Thyroid gland (tissue), 4 donors: Measurements from ENCODE around the gene RAD23B. TPM values are rescaled to one million over a fixed set of nuclear protein-coding genes. Genes with fewer than 3 reads are reported as not detected.
A peak's percentile ranks its signal among the peaks of the same experiment; 100 is the strongest.

Experiments
- DNase-seq, 2 donors: peaks; one replicate each; pipeline ENCODE4 v3.0.0-alpha.2; 2019
- H3K27ac ChIP-seq, 3 donors: fragments of 200-600 bp; sonication (generic); 1 replicate in 2 of 3; 2 replicates in 1 of 3; pipeline ENCODE4 v1.5.1; 2016 to 2019; ENCODE audit warnings: mild to moderate bottlenecking in 1 of 3, moderate library complexity in 1 of 3
- H3K27me3 ChIP-seq: fragments of 200-600 bp; sonication (generic); one replicate; pipeline ENCODE4 v1.5.1; 2019
- H3K36me3 ChIP-seq, 2 donors: fragments of 200-600 bp; sonication (generic); one replicate each; pipeline ENCODE4 v1.5.1; 2016 to 2019
- H3K4me1 ChIP-seq, 2 donors: fragments of 200-600 bp; sonication (generic); one replicate each; pipeline ENCODE4 v1.5.1; 2017 to 2019
- H3K4me3 ChIP-seq, 3 donors: fragments of 200-600 bp; sonication (generic); replicated peaks in 1 of 3; 1 replicate in 2 of 3; 2 replicates in 1 of 3; pipeline ENCODE4 v1.5.1; 2016; ENCODE audit warnings: mild to moderate bottlenecking in 1 of 3
- H3K9me3 ChIP-seq: fragments of 200-600 bp; sonication (generic); one replicate; pipeline ENCODE4 v1.5.1; 2017
- CTCF ChIP-seq, 6 experiments: fragments of 200-600 bp in 3 of 6; fragments of 450-650 bp in 3 of 6; sonication (generic) in 3 of 6; IDR thresholded peaks; one replicate each; pipeline ENCODE4 v1.5.1; 2016 to 2019; ENCODE audit warnings: antibody characterized with exemption in 6 of 6, mild to moderate bottlenecking in 2 of 6, inconsistent platforms in 1 of 6, moderate library complexity in 1 of 6
- POLR2A ChIP-seq, 2 donors: fragments of 450-650 bp; IDR thresholded peaks; one replicate each; pipeline ENCODE4 v1.6.1; 2017; ENCODE audit warnings: antibody characterized with exemption in 2 of 2, mild to moderate bottlenecking in 2 of 2, moderate library complexity in 1 of 2
- WGBS, 2 donors: methylation state at CpG; one replicate each; pipeline ENCODE4 v1.1.5; 2017; 5-methylcytosine and 5-hydroxymethylcytosine counted together
- intact Hi-C: fragments of 100-400 bp; cut with DNase I; formaldehyde crosslinking; loops from one replicate; pipeline ENCODE4 v1.15.1; 2023
- total RNA-seq, 4 donors: library from RNA; depleted of rRNA; stranded (reverse); fragments of >200 nt; gene quantifications; one replicate each; pipeline ENCODE4 v1.2.3, GENCODE V29; 2016

Gene RAD23B
- total RNA-seq, 4 donors from 2014 or later = 68.6 to 85.7 (median 81.0) TPM

GRCh38 chr9:107332883-107333282 is 49.8 kb downstream of the RAD23B start:
- DNase-seq = no peak
- H3K4me1 ChIP-seq = peaks cover 0 to 5% of the 10 kb centered on the region in 2 donors
- no peak overlapping the region for H3K27ac ChIP-seq
- intact Hi-C loops = no loop called here
- 92 to 93% methylated on average over 2 of the region's 2 CpGs for WGBS, 2 donors
- no peaks in the 10 kb centered on the region for H3K27me3 ChIP-seq
- no peaks in the 10 kb centered on the region for H3K9me3 ChIP-seq
- H3K36me3 ChIP-seq = peaks cover 27 to 41% of the 10 kb centered on the region in 2 donors
- no peak overlapping the region for H3K4me3 ChIP-seq
- TF ChIP-seq CTCF (IDR thresholded peaks at IDR 0.05) = no peak
- no peak for TF ChIP-seq POLR2A (IDR thresholded peaks at IDR 0.05)

- 93 to 97% methylated on average over 2 of the region's 2 CpGs for WGBS, 2 donors
- Histone ChIP-seq H3K36me3 (peaks cover 27 to 37% of the 10 kb centered on the region in 2 donors), H3K27me3 (no peaks in the 10 kb centered on the region), H3K9me3 (no peaks in the 10 kb centered on the region), H3K4me1 (peaks cover 0 to 8% of the 10 kb centered on the region in 2 donors), H3K27ac (no peak overlapping the region), H3K4me3 (no peak overlapping the region)
- DNase-seq = no peak
- no peak for TF ChIP-seq CTCF (IDR thresholded peaks at IDR 0.05)
- no peak for TF ChIP-seq POLR2A (IDR thresholded peaks at IDR 0.05)
- intact Hi-C loops = no loop called here
Measured at GRCh38 chr9:107333363-107333762, 50.3 kb downstream of the RAD23B start.

- H3K4me3 ChIP-seq = no peak overlapping the region
- WGBS, 2 donors = 94 to 98% methylated on average over 4 of the region's 4 CpGs
- no peak overlapping the region for H3K27ac ChIP-seq
- H3K27me3 ChIP-seq = no peaks in the 10 kb centered on the region
- H3K9me3 ChIP-seq = no peaks in the 10 kb centered on the region
- H3K36me3 ChIP-seq = peaks cover 27 to 33% of the 10 kb centered on the region in 2 donors
- intact Hi-C loops = no loop called here
- TF ChIP-seq POLR2A (IDR thresholded peaks at IDR 0.05) = no peak
- no peak for TF ChIP-seq CTCF (IDR thresholded peaks at IDR 0.05)
- no peak for DNase-seq
- peaks cover 0 to 12% of the 10 kb centered on the region in 2 donors for H3K4me1 ChIP-seq
Measured at GRCh38 chr9:107334103-107334776, 51.2 kb downstream of the RAD23B start.

- Histone ChIP-seq H3K4me3 (no peak overlapping the region), H3K36me3 (peaks cover 24 to 26% of the 10 kb centered on the region in 2 donors), H3K27ac (no peak overlapping the region), H3K9me3 (no peaks in the 10 kb centered on the region), H3K27me3 (no peaks in the 10 kb centered on the region), H3K4me1 (peaks cover 0 to 12% of the 10 kb centered on the region in 2 donors)
- DNase-seq = no peak
- TF ChIP-seq POLR2A (IDR thresholded peaks at IDR 0.05) (no peak), CTCF (IDR thresholded peaks at IDR 0.05) (no peak)
- WGBS, 2 donors = 95 to 99% methylated on average over 3 of the region's 3 CpGs
- intact Hi-C loops = no loop called here
Measured at GRCh38 chr9:107335331-107335730, 52.3 kb downstream of the RAD23B start.

- no peak for TF ChIP-seq POLR2A (IDR thresholded peaks at IDR 0.05)
- TF ChIP-seq CTCF (IDR thresholded peaks at IDR 0.05) = no peak
- Histone ChIP-seq H3K4me3 (no peak overlapping the region), H3K9me3 (no peaks in the 10 kb centered on the region), H3K36me3 (peaks cover 17 to 18% of the 10 kb centered on the region in 2 donors), H3K27me3 (no peaks in the 10 kb centered on the region), H3K4me1 (peaks cover 0 to 12% of the 10 kb centered on the region in 2 donors), H3K27ac (peak overlapping the region in 1 of 3 donors; percentile 42)
- WGBS, 2 donors = 44 to 55% methylated on average over 6 of the region's 6 CpGs
- intact Hi-C loops = no loop called here
- peak; percentile 49 to 62 for DNase-seq
Measured at GRCh38 chr9:107336718-107337360, 53.8 kb downstream of the RAD23B start.
